Measurements from ENCODE around the gene CIC.

GRCh38 chr19:42333975-42334696 lies 65.1 kb downstream of the CIC start:
- TF ChIP-seq POLR2A (IDR thresholded peaks at IDR 0.05) = no peak
- TF ChIP-seq, protein P1, sequence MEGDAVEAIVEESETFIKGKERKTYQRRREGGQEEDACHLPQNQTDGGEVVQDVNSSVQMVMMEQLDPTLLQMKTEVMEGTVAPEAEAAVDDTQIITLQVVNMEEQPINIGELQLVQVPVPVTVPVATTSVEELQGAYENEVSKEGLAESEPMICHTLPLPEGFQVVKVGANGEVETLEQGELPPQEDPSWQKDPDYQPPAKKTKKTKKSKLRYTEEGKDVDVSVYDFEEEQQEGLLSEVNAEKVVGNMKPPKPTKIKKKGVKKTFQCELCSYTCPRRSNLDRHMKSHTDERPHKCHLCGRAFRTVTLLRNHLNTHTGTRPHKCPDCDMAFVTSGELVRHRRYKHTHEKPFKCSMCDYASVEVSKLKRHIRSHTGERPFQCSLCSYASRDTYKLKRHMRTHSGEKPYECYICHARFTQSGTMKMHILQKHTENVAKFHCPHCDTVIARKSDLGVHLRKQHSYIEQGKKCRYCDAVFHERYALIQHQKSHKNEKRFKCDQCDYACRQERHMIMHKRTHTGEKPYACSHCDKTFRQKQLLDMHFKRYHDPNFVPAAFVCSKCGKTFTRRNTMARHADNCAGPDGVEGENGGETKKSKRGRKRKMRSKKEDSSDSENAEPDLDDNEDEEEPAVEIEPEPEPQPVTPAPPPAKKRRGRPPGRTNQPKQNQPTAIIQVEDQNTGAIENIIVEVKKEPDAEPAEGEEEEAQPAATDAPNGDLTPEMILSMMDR (IDR thresholded peaks at IDR 0.05) = no peak

All from body of pancreas (tissue), 4 donors.